Activated T-helper 17 cell treated with anti-CD3 and anti-CD28 coated beads, Interleukin-2, amount 50 U/mL, for 72 hours (primary cell): ENCODE results near the gene SHTN1. TPM values are rescaled to one million over a fixed set of nuclear protein-coding genes. Genes with fewer than 3 reads are reported as not detected.

Experiments used
- ATAC-seq: fragments of 150-1000 bp; cut with Tn5 transposase; replicated peaks from 2 replicates; pipeline ENCODE4 v1.10.0; 2021; ENCODE audit warnings: mild to moderate bottlenecking, moderate library complexity
- H3K27ac Mint-ChIP-seq: one replicate; pipeline ENCODE4 v1.8.0; 2022; ENCODE audit warnings: mixed read lengths
- H3K27me3 Mint-ChIP-seq: one replicate; pipeline ENCODE4 v1.8.0; 2022; ENCODE audit warnings: mixed read lengths
- H3K36me3 Mint-ChIP-seq: one replicate; pipeline ENCODE4 v1.8.0; 2022; ENCODE audit warnings: low read depth, mild to moderate bottlenecking, mixed read lengths
- H3K4me1 Mint-ChIP-seq: one replicate; pipeline ENCODE4 v1.8.0; 2022; ENCODE audit warnings: mixed read lengths
- H3K4me3 Mint-ChIP-seq: one replicate; pipeline ENCODE4 v1.8.0; 2022; ENCODE audit warnings: mild to moderate bottlenecking, mixed read lengths
- H3K9me3 Mint-ChIP-seq: one replicate; pipeline ENCODE4 v1.8.0; 2022; ENCODE audit warnings: mixed read lengths
- total RNA-seq, 2 donors: library from RNA; stranded (reverse); gene quantifications; one replicate each; pipeline ENCODE4 v1.2.3, GENCODE V29; 2022

SHTN1 gene
- total RNA-seq, 2 donors from 2014 or later, result 0.13 to 0.28 TPM

DNA sequence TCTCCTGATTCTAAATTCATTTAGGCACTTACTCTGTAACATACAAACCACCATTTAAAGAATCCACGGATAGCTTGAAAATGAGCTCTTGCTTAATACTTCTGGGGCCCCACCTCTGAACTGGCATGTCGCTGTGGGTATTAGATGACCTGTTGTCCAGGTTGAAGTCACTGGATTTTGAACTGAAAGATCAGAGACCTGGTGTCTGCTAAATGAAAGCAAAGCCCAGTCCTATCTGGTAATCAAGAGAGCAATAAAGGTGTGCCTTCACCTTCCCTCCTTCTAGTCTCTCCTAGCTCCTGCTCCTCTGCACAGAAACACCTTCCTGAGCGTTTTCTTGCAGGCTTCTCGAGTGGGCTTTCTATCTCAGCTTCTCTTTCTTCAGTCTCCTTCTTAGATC is 151.3 kb downstream of the SHTN1 start:
- peaks cover 3% of the 10 kb centered on the region for H3K9me3 Mint-ChIP-seq
- H3K36me3 Mint-ChIP-seq, result no peaks in the 10 kb centered on the region
- peaks cover 3% of the 10 kb centered on the region for H3K4me1 Mint-ChIP-seq
- no peak for ATAC-seq
- H3K27me3 Mint-ChIP-seq, result peaks cover 29% of the 10 kb centered on the region
- no peak overlapping the region for H3K27ac Mint-ChIP-seq
- H3K4me3 Mint-ChIP-seq, result no peak overlapping the region

DNA sequence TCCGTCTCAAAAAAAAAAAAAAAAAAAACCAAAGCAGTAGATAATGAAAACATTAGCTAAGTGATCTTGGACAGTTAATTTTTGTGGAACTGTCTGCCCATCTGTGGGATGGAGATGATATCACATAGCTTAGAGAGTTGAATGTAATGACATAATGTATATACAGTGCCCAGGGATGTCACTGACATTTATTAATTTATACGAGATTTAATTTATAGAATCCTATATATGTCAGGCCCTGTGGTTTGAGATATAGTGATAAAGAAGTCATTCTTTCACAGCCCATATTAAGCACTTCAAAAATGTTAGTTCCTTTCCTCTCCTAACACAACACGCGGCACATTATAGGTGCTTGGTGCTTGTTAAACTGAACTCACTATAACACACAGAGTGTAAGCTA is 151.7 kb downstream of the SHTN1 start:
- H3K4me1 Mint-ChIP-seq, result peaks cover 3% of the 10 kb centered on the region
- no peak overlapping the region for H3K4me3 Mint-ChIP-seq
- H3K9me3 Mint-ChIP-seq, result peaks cover 3% of the 10 kb centered on the region
- no peak for ATAC-seq
- H3K36me3 Mint-ChIP-seq, result no peaks in the 10 kb centered on the region
- peaks cover 32% of the 10 kb centered on the region for H3K27me3 Mint-ChIP-seq
- H3K27ac Mint-ChIP-seq, result no peak overlapping the region

DNA sequence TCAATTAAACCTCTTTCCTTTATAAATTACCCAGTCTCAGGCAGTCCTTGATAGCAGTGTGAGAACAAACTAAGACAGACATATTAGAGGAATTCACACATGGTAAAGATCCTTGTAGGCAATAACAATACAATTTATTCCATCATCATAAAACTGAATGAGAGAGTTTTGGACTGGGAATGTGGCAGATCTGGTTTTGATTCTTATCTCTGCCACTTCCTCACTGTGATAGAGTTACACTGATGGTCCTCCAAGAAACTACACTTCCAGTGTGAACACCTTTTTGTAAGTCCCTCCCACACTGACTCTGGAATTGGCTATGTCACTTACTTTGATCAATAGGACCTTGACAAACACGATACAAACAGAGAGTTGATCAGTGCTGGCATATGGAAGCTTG is 152.7 kb downstream of the SHTN1 start:
- Mint-ChIP-seq H3K4me3 (no peak overlapping the region), H3K27me3 (peaks cover 42% of the 10 kb centered on the region), H3K4me1 (peaks cover 7% of the 10 kb centered on the region), H3K9me3 (peaks cover 2% of the 10 kb centered on the region), H3K36me3 (no peaks in the 10 kb centered on the region), H3K27ac (no peak overlapping the region)
- no peak for ATAC-seq

DNA sequence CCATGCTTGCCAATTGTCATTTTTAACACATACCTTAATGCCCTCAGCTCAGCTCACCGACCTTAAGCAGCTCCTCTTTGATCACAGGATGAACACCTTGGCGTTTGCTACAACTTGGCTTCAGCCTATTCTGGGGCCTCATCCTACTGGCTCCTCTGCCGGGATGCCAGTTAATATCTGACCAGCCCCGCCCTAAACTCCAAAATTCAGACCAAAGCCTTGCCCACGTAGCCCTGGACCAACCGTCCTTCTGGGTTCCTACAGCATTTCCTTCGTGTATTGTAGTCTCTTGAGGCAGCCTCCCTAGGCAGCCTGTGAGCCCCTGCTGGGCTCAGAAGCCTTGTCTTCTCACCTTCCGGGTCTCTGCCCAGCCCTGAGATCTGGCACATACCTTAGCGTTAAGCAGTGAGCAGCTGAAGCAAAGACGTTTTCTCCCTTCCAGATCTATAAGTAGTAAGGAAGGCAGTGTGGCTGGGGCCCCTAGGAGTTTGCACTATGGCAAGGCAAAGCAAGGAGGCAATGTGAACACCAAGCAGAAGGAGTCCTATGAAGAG is 154.9 kb downstream of the SHTN1 start:
- Mint-ChIP-seq H3K27me3 (peaks cover 48% of the 10 kb centered on the region), H3K4me1 (peaks cover 7% of the 10 kb centered on the region), H3K4me3 (peak overlapping the region; percentile 42), H3K27ac (no peak overlapping the region), H3K9me3 (no peaks in the 10 kb centered on the region), H3K36me3 (no peaks in the 10 kb centered on the region)
- ATAC-seq, result peak; percentile 18

DNA sequence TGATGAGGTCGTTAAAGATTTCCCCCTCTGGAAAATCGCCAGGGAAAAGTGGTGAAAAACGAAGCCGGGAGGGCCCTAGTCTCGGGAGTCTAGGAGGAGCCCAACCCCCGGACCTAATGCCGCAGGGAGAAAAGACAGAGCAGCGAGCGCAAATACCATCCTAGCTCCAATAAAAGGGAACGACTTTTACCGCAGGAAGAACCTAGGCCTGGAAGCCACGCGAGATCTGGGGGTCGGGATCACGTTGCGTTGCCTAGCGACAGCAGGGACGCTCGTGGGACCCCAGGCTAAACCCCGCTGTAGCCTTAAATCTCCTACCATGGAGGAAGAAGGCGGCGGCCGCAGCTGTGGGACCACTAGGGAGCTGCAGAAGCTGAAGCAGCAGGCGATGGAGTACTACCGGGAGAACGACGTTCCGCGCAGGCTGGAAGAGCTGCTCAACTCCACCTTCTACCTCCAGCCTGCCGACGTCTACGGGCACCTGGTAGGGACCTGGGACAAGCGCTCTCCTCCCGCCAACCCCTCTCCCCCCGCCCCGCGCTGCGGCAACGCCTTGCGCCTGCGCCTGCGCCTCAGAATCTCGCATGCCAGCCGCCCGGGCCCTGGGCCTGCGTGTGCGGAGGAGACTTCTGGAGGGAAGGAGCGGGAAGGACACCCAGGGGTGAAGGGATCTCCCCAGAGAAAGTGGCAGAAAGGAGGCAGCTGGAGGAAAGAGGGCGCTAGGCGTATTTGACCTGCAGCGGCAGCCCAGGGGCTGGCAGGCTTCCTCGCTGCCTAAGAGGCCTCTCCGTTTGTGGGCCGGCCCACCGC is 155.5 kb downstream of the SHTN1 start, which contains the start of gene ENO4:
TSS of gene ENO4 (plus strand) at position 252 of the 810 bp plus-strand sequence. CDS start at position 320, 68 bp downstream.
- H3K4me1 Mint-ChIP-seq, result peaks cover 7% of the 10 kb centered on the region
- peak within 1 kb of the TSS; percentile 42 for H3K4me3 Mint-ChIP-seq
- peak; percentile 50 for ATAC-seq
- no peak within 1 kb of the TSS for H3K27ac Mint-ChIP-seq
- H3K9me3 Mint-ChIP-seq, result no peaks in the 10 kb centered on the region
- H3K36me3 Mint-ChIP-seq, result no peaks in the 10 kb centered on the region
- H3K27me3 Mint-ChIP-seq, result peaks cover 48% of the 10 kb centered on the region

DNA sequence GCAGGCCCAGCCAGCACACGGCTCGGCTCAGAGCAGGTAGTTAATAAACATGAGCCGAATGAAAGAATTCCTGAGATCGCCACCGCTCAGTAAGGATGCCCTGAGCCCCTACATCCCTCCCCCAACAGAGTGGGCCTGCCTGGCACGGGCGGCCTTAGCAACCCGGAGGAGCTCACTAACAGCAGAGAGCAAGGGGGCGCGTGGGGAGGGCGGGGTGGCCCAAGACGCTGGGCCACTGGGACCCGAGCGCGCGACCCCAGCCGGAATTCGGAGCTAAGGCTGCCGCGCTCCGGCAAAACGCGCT is 156.1 kb downstream of the SHTN1 start:
- Mint-ChIP-seq H3K36me3 (no peaks in the 10 kb centered on the region), H3K4me1 (peaks cover 7% of the 10 kb centered on the region), H3K27ac (no peak overlapping the region), H3K4me3 (peak overlapping the region; percentile 42), H3K9me3 (no peaks in the 10 kb centered on the region), H3K27me3 (peaks cover 48% of the 10 kb centered on the region)
- no peak for ATAC-seq

DNA sequence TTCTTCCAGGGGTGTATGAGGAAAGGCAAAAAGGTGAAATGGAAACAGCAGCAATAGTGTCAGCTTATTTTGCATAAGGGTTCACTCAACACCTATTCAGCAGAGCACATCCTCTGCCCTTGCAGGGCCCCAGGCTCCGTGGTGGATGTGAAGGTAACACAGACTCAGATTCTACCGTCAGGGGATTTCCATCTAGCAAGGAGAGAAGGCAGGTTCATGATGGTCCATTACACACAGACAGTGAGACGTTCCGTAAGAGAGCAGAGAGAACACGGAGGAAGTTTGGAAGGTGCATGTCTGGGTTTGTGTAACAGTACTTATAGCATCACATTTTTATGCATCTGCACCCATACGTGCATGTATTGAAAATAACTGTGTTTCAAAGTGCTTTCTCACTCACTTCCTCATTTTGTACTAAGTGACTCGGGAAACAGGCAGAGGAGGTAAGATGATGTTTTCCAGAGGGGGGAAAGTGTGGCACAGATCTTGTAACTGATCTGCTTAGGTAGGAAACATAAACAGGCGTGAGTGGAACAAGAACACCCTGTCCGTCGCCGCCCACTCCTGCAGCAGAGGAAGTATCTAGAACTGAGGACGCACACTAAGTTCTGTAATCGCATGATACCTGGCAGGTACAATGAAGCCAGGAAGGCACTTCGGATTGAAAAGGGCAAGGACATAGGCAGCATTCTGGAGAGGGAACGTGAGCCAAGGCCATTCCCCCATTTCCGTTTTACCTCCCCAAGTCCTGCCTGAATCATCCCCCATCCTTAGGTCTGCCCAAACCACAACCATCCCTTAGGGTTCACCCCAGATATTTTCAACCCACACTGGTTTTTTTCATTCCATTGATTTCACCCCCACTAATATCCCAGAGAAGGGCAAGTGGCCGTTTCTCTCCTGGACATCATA is 156.7 kb downstream of the SHTN1 start:
- Mint-ChIP-seq H3K4me3 (peak overlapping the region; percentile 42), H3K9me3 (no peaks in the 10 kb centered on the region), H3K27me3 (peaks cover 48% of the 10 kb centered on the region), H3K36me3 (no peaks in the 10 kb centered on the region), H3K4me1 (peaks cover 7% of the 10 kb centered on the region), H3K27ac (no peak overlapping the region)
- peak; percentile 70 for ATAC-seq

DNA sequence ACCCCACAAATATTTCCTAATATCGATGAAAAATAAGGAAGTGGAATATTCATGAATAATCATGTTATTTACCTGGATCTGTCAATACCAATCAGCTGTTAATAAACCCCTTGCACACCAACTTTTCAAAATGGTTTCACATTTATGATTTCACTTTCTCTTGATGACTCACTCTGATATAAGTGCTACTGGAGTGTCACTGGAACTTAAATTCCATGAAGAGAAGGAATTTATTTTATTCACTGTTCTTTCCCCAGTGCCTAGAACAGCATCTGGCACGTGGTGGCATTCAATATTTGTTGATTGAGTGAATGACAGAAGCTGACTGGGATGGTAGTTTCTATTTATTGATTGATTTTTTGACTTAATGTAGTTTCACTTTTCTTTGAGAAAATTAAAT is 159.2 kb downstream of the SHTN1 start:
- no peaks in the 10 kb centered on the region for H3K36me3 Mint-ChIP-seq
- H3K27me3 Mint-ChIP-seq, result peaks cover 35% of the 10 kb centered on the region
- H3K4me3 Mint-ChIP-seq, result no peak overlapping the region
- H3K4me1 Mint-ChIP-seq, result peaks cover 7% of the 10 kb centered on the region
- no peaks in the 10 kb centered on the region for H3K9me3 Mint-ChIP-seq
- ATAC-seq, result no peak
- H3K27ac Mint-ChIP-seq, result no peak overlapping the region

DNA sequence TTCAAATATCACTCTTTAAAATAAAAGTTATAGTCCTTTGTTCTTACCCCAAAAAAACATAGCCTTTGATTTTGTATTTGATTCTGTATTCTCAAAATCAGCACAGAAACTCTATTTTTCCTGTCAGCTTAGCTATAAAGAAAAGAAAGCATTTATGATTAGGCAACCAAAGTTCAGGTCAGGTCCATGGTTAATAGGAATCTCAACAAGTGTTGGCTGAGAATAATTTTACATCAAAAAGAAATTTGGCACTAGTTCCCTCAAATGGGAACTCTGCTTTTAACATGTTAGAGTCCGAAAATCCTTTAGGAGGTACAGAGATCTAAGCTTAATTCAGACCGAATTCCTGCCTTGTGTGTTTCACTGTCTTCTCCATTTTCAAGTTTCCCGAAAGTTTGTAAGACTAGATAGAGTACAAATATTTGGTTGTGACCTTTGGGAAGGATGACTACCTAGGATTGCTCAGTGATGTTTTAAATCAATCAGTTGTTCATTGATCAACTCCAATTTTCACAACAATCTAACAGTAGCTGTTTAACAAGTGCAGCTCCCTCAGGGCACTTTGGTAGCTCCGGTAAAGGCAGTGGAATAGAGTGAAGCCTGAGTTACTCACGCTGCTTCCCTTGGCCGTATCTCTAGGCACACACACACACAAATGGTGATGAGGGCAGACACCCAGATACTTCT is 164.5 kb downstream of the SHTN1 start:
- no peak overlapping the region for H3K27ac Mint-ChIP-seq
- H3K36me3 Mint-ChIP-seq, result no peaks in the 10 kb centered on the region
- H3K4me1 Mint-ChIP-seq, result no peaks in the 10 kb centered on the region
- H3K9me3 Mint-ChIP-seq, result no peaks in the 10 kb centered on the region
- no peak overlapping the region for H3K4me3 Mint-ChIP-seq
- no peak for ATAC-seq
- peaks cover 8% of the 10 kb centered on the region for H3K27me3 Mint-ChIP-seq

DNA sequence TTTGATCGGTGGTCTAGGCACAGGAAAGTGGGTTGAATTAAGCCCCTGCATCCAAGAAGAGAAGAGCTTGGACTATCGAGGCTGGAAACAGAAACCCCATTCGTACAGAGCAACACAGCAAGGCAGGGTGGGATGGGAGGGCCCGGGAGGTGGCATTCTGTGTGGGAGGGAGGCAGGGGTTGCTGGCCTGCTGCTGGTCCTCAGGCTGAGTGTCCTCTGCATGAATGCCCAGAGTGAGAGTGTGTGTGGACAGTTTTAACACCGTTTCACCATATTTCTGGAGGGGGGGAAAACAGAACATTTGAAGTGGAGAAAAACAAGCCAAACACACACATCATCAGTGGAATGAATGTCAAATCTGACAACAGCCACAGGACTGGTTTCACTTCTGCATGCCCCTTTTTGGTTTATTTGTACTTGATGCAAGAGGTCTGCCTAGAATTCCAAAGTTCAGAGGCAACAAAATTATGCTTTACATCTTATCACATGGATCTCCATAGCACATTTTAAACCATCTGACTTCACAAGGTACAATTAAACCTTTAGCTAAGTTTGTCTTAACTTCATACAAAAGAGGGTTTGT is 166.8 kb downstream of the SHTN1 start:
- Mint-ChIP-seq H3K4me1 (no peaks in the 10 kb centered on the region), H3K27ac (no peak overlapping the region), H3K27me3 (peaks cover 8% of the 10 kb centered on the region), H3K9me3 (no peaks in the 10 kb centered on the region), H3K36me3 (no peaks in the 10 kb centered on the region), H3K4me3 (no peak overlapping the region)
- ATAC-seq, result no peak

DNA sequence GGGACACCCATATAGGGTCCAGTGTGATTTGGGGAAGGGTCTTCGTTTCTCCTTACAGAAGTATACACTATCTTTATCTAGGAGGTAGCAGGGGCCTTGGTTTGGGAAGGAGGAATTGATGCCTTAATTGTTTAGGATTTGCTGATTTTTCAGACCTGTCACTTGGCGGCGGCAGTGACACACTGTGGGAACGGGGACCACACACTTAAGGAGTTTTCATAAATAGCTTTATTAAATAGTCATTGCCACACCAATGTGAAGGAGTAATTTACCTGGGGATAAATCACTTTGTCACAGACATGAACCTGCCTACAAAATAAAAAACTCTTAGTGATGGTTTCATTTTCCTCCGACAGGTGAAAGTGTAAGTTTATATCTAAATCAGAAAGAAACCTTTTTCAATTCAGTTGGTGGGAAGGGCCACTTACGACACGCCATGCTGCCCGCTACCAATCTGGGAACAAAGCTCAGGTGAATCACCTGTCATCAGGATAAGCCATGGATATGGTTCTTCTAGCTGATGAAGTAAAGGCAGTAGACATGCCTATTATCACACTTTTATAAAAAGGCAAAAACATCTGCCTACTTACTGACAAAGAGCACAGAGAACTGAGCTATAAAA is 168.0 kb downstream of the SHTN1 start:
- H3K36me3 Mint-ChIP-seq, result no peaks in the 10 kb centered on the region
- H3K27me3 Mint-ChIP-seq, result peaks cover 8% of the 10 kb centered on the region

DNA sequence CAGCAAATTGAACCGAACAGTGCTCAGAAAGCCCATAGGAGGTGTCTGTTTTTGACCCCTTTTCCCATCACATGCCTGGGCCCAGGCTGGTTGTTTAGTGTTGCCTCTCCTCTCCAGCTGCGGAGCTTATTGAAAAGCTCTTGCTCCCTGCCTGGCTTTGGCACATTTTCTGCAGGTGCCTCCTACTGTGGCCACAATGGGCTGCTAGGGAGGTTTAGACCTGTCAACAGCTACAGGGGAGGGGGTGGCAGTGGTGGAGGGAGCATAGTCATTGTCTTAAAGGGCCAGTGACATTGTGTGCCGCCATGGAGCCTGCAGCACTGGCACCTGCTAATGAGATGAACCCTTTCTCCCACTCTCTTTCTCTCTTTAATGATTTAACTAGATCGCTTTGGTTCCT is 168.9 kb downstream of the SHTN1 start:
- no peak for ATAC-seq
- peaks cover 7% of the 10 kb centered on the region for H3K27me3 Mint-ChIP-seq
- H3K4me3 Mint-ChIP-seq, result no peak overlapping the region
- H3K27ac Mint-ChIP-seq, result no peak overlapping the region
- no peaks in the 10 kb centered on the region for H3K9me3 Mint-ChIP-seq
- no peaks in the 10 kb centered on the region for H3K4me1 Mint-ChIP-seq
- H3K36me3 Mint-ChIP-seq, result no peaks in the 10 kb centered on the region

More for the DNA sequence above, 168.0 kb downstream of the SHTN1 start:
- Mint-ChIP-seq H3K27ac (no peak overlapping the region), H3K4me1 (no peaks in the 10 kb centered on the region), H3K4me3 (no peak overlapping the region), H3K9me3 (no peaks in the 10 kb centered on the region)
- ATAC-seq, result no peak

DNA sequence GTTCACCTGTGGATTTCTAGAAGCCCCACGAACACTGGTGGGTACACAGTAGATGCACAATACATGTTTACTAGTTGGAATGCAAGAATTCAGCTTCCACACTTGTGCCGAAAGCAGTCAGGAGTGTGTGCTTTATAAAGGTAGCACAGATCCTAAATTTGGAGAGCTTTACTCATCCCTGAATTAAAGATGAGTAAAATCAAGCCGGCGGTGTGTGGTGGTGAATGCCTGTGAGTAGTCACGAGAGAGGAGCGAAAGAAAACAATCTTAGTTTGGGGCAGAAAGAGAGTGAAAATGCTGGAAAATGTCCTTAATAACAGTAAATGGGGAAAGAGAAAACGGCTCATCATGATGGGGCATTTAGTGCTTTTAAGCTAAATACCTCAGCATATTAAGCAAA is 169.3 kb downstream of the SHTN1 start:
- Mint-ChIP-seq H3K36me3 (no peaks in the 10 kb centered on the region), H3K27me3 (peaks cover 4% of the 10 kb centered on the region), H3K27ac (no peak overlapping the region), H3K4me1 (no peaks in the 10 kb centered on the region), H3K4me3 (no peak overlapping the region), H3K9me3 (no peaks in the 10 kb centered on the region)
- ATAC-seq, result no peak
